Smooth muscle cell (in vitro differentiated cells): Measurements from ENCODE around the gene APCDD1L. TPM values are rescaled to one million over a fixed set of nuclear protein-coding genes. Genes with fewer than 3 reads are reported as not detected.

Experiments used
- DNase-seq: peaks from one replicate; lab custom pipeline; 2025; ENCODE audit not compliant: unreplicated experiment; lab: John Stamatoyannopoulos, UW
- H2AFZ ChIP-seq: fragments of 200-600 bp; sonication (generic); 2 replicates; pipeline ENCODE4 v1.6.0; 2016; ENCODE audit warnings: antibody characterized with exemption, low read depth, mild to moderate bottlenecking
- H3F3A ChIP-seq: fragments of 200-600 bp; sonication (generic); 2 replicates; pipeline ENCODE4 v1.6.0; 2017; ENCODE audit warnings: antibody characterized with exemption, low read depth
- H3K27ac ChIP-seq: fragments of 200-600 bp; sonication (generic); 2 replicates; pipeline ENCODE4 v1.5.1; 2016; ENCODE audit warnings: low read depth, mild to moderate bottlenecking
- H3K27me3 ChIP-seq: fragments of 200-600 bp; sonication (generic); 2 replicates; pipeline ENCODE4 v1.6.1; 2016; ENCODE audit warnings: low read depth, mild to moderate bottlenecking
- H3K36me3 ChIP-seq: fragments of 200-600 bp; sonication (generic); 2 replicates; pipeline ENCODE4 v1.5.1; 2016; ENCODE audit warnings: low read depth
- H3K4me1 ChIP-seq: fragments of 200-600 bp; sonication (generic); 2 replicates; pipeline ENCODE4 v1.5.1; 2016; ENCODE audit warnings: low read depth
- H3K4me2 ChIP-seq: fragments of 200-600 bp; sonication (generic); 2 replicates; pipeline ENCODE4 v1.6.0; 2016; ENCODE audit warnings: mild to moderate bottlenecking
- H3K4me3 ChIP-seq: fragments of 200-600 bp; sonication (generic); 2 replicates; pipeline ENCODE4 v1.5.1; 2016; ENCODE audit warnings: mild to moderate bottlenecking
- H3K79me2 ChIP-seq: fragments of 200-600 bp; sonication (generic); 2 replicates; pipeline ENCODE4 v1.6.0; 2016; ENCODE audit warnings: low read depth, mild to moderate bottlenecking
- H3K9ac ChIP-seq: fragments of 200-600 bp; sonication (generic); 2 replicates; pipeline ENCODE4 v1.6.0; 2016; ENCODE audit warnings: low read depth
- H3K9me3 ChIP-seq: fragments of 200-600 bp; sonication (generic); replicated peaks from 2 replicates; pipeline ENCODE4 v1.5.1; 2016; ENCODE audit warnings: low read depth
- H4K20me1 ChIP-seq: fragments of 200-600 bp; sonication (generic); 2 replicates; pipeline ENCODE4 v1.6.0; 2016; ENCODE audit warnings: low read depth
- CTCF ChIP-seq: fragments of 200-600 bp; sonication (generic); IDR thresholded peaks from 2 replicates; pipeline ENCODE4 v1.5.1; 2017; ENCODE audit warnings: borderline replicate concordance, mild to moderate bottlenecking, antibody characterized with exemption; ENCODE audit not compliant: insufficient read depth, poor library complexity, severe bottlenecking
- WGBS: methylation state at CpG from one replicate; pipeline ENCODE4 v1.1.7; 2016; ENCODE audit warnings: low lambda C conversion rate; 5-methylcytosine and 5-hydroxymethylcytosine counted together
- polyA plus RNA-seq: library from polyadenylated mRNA; unstranded; fragments of >200 nt; fragmentation: Nextera tagmentation; extraction: Ambion mirVana; gene quantifications from 2 replicates; pipeline ENCODE4 v1.2.1, GENCODE V29; 2016
- total RNA-seq: library from RNA; depleted of rRNA; stranded (reverse); fragments of >200 nt; gene quantifications from 2 replicates; pipeline ENCODE4 v1.2.3, GENCODE V29; 2014

APCDD1L gene
- total and polyA plus RNA-seq, 2 experiments from 2014 or later, result 9.4 to 18.3 TPM

- Histone ChIP-seq H3K27ac (no peak overlapping the region), H3K9me3 (no peaks in the 10 kb centered on the region), H3K4me2 (no peak overlapping the region), H3K9ac (no peak overlapping the region), H3K36me3 (no peaks in the 10 kb centered on the region), H3K27me3 (no peaks in the 10 kb centered on the region), H2AFZ (no peak overlapping the region), H3F3A (no peaks in the 10 kb centered on the region), H3K4me1 (peaks cover 11% of the 10 kb centered on the region), H3K4me3 (no peak overlapping the region), H3K79me2 (no peaks in the 10 kb centered on the region), H4K20me1 (no peaks in the 10 kb centered on the region)
- 91% methylated on average over 25 of the region's 28 CpGs for whole genome bisulfite sequencing
- no peak for TF ChIP-seq CTCF
- DNase-seq, result no peak
Measured at GRCh38 chr20:58467572-58468527, 47.3 kb downstream of the APCDD1L start.

DNA sequence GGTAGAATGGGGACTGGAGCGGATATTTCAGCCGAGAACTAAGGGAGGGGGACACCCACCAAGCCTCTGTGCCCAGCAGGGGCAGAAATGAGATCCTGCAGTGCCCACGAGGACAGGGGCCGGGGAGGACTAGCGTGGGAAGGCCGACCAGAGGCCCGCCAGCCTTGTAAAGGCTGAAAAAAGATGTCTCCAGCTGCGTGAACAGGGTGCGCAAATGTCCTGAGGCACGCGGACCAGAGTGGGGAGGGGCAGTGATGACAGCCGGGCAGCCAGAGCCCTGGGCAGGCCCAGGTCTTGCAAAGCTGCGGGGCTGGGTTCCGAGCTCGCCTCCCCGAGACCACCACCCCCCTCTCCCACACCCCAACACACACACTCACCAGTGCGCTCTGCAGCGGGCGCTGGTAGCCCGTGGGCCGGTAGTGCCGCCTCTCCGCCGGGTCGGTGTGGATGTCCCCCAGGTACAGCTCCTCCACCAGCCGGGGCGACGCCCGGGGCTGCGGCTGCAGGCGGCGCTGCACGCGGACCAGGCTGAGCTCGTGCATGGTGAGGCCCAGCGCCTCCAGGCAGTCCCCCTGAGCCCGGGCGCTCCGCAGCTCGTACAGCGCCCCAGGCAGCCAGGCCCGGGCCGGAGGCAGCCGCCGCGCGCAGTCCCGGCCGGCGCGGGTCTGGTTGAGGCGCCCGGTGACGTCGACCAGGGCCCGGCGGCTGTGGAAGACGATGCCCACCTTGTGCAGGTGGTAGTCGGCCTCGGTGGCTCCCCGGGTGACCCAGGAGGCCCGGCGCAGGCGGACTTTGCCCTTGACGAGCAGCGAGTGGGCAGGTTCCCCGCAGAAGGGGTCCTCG lies 48.2 kb downstream of the APCDD1L start:
- H3K4me2 ChIP-seq, result no peak overlapping the region
- no peaks in the 10 kb centered on the region for H3K27me3 ChIP-seq
- no peak overlapping the region for H3K27ac ChIP-seq
- WGBS, result 98% methylated on average over 45 of the region's 68 CpGs
- H3K9ac ChIP-seq, result no peak overlapping the region
- H3K79me2 ChIP-seq, result no peaks in the 10 kb centered on the region
- peaks cover 11% of the 10 kb centered on the region for H3K4me1 ChIP-seq
- H3K36me3 ChIP-seq, result no peaks in the 10 kb centered on the region
- no peak for DNase-seq
- no peak overlapping the region for H3K4me3 ChIP-seq
- H3F3A ChIP-seq, result no peaks in the 10 kb centered on the region
- H4K20me1 ChIP-seq, result no peaks in the 10 kb centered on the region
- TF ChIP-seq CTCF, result no peak
- H2AFZ ChIP-seq, result no peak overlapping the region
- H3K9me3 ChIP-seq, result no peaks in the 10 kb centered on the region

- H3K36me3 ChIP-seq, result no peaks in the 10 kb centered on the region
- H2AFZ ChIP-seq, result no peak overlapping the region
- H3K9ac ChIP-seq, result no peak overlapping the region
- H3F3A ChIP-seq, result no peaks in the 10 kb centered on the region
- H3K27ac ChIP-seq, result no peak overlapping the region
- no peak for DNase-seq
- no peaks in the 10 kb centered on the region for H3K79me2 ChIP-seq
- no peaks in the 10 kb centered on the region for H3K9me3 ChIP-seq
- H3K4me1 ChIP-seq, result peaks cover 11% of the 10 kb centered on the region
- no peak for TF ChIP-seq CTCF
- 98% methylated on average over 27 of the region's 27 CpGs for WGBS
- no peaks in the 10 kb centered on the region for H3K27me3 ChIP-seq
- no peak overlapping the region for H3K4me2 ChIP-seq
- no peaks in the 10 kb centered on the region for H4K20me1 ChIP-seq
- no peak overlapping the region for H3K4me3 ChIP-seq
Measured at GRCh38 chr20:58466095-58466708, 49.0 kb downstream of the APCDD1L start.
